Transverse colon (tissue), 4 donors: ENCODE measurements around the gene PIGN.

Experiments used
- POLR2AphosphoS5 ChIP-seq, 3 donors: sonication (generic); formaldehyde crosslinking; IDR thresholded peaks; one replicate each; pipeline ENCODE4 v1.6.1; 2016; ENCODE audit warnings: antibody characterized with exemption in 3 of 3
- TF ChIP-seq, protein P1 (sequence below), 5 experiments: fragments of 200-600 bp in 3 of 5; fragments of 450-650 bp in 2 of 5; sonication (generic) in 3 of 5; IDR thresholded peaks; 1 replicate in 2 of 5; 2 replicates in 3 of 5; pipeline ENCODE4 v1.5.1; 2016 to 2017; ENCODE audit warnings: antibody characterized with exemption in 5 of 5, inconsistent platforms in 3 of 5, mild to moderate bottlenecking in 2 of 5, moderate library complexity in 1 of 5

DNA sequence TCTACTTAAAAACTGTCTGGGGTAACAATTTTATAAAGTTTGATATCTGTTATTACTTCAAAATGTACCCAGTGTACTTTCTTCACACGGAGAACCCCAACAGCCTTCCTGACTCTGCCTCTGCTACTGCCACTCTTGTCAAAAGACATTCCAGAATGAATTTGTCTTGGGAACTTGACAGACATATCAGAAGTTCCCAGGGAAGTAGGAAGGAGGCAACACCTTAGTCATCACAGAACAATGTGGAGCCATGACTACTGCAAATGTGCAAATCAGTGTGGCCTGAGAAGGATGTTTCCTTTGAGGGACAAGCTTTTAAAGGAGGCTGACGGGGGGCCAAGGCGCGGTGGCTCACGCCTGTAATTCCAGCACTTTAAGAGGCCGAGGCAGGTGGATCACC is 160.3 kb downstream of the PIGN start:
- no peak for TF ChIP-seq POLR2AphosphoS5 (IDR thresholded peaks at IDR 0.05)
- TF ChIP-seq, protein P1, sequence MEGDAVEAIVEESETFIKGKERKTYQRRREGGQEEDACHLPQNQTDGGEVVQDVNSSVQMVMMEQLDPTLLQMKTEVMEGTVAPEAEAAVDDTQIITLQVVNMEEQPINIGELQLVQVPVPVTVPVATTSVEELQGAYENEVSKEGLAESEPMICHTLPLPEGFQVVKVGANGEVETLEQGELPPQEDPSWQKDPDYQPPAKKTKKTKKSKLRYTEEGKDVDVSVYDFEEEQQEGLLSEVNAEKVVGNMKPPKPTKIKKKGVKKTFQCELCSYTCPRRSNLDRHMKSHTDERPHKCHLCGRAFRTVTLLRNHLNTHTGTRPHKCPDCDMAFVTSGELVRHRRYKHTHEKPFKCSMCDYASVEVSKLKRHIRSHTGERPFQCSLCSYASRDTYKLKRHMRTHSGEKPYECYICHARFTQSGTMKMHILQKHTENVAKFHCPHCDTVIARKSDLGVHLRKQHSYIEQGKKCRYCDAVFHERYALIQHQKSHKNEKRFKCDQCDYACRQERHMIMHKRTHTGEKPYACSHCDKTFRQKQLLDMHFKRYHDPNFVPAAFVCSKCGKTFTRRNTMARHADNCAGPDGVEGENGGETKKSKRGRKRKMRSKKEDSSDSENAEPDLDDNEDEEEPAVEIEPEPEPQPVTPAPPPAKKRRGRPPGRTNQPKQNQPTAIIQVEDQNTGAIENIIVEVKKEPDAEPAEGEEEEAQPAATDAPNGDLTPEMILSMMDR (IDR thresholded peaks at IDR 0.05): no peak
